RKO (cell line): ENCODE results near the gene STAT4.

ENCODE experiments used
- DNase-seq: peaks from one replicate; pipeline ENCODE4 v3.0.0-alpha.2; 2016; ENCODE audit warnings: low spot score

STAT4 gene

GRCh38 chr2:191176305-191176704 lies 25.5 kb upstream of the STAT4 start:
- no peak for DNase-seq

GRCh38 chr2:191174442-191174841 lies 23.6 kb upstream of the STAT4 start:
- no peak for DNase-seq

GRCh38 chr2:191173206-191173605 lies 22.4 kb upstream of the STAT4 start:
- DNase-seq: no peak

- DNase-seq: peak; percentile 93
Observed at GRCh38 chr2:191171708-191172355, 21.0 kb upstream of the STAT4 start.

- DNase-seq: no peak
Observed at GRCh38 chr2:191171286-191171685, 20.5 kb upstream of the STAT4 start.

- DNase-seq: peak; percentile 15
Observed at GRCh38 chr2:191170773-191171172, 20.0 kb upstream of the STAT4 start.

- DNase-seq: no peak
Observed at GRCh38 chr2:191170301-191170636, 19.5 kb upstream of the STAT4 start.

- no peak for DNase-seq
Observed at GRCh38 chr2:191169456-191170300, 18.9 kb upstream of the STAT4 start.

GRCh38 chr2:191167766-191168165 lies 17.0 kb upstream of the STAT4 start:
- DNase-seq: no peak

GRCh38 chr2:191166756-191167445 lies 16.1 kb upstream of the STAT4 start:
- no peak for DNase-seq

GRCh38 chr2:191166111-191166755 lies 15.4 kb upstream of the STAT4 start:
- DNase-seq: no peak

- DNase-seq: peak; percentile 68
Observed at GRCh38 chr2:191165176-191165643, 14.4 kb upstream of the STAT4 start.

GRCh38 chr2:191158747-191159146 lies 8.0 kb upstream of the STAT4 start:
- DNase-seq: no peak

GRCh38 chr2:191158193-191158592 lies 7.4 kb upstream of the STAT4 start:
- DNase-seq: no peak

- DNase-seq: peak; percentile 78
Observed at GRCh38 chr2:191155608-191156071, 4.8 kb upstream of the STAT4 start.

GRCh38 chr2:191153716-191154115 lies 2.9 kb upstream of the STAT4 start:
- no peak for DNase-seq

GRCh38 chr2:191152482-191153240 lies 1.9 kb upstream of the STAT4 start:
- peak; percentile 56 for DNase-seq

- DNase-seq: no peak
Observed at GRCh38 chr2:191151331-191151730, 537 bp upstream of the STAT4 start.

- no peak for DNase-seq
Observed at GRCh38 chr2:191150230-191150599, 579 bp downstream of the STAT4 start.

GRCh38 chr2:191149391-191149790 lies 1.4 kb downstream of the STAT4 start:
- DNase-seq: no peak

- DNase-seq: no peak
Observed at GRCh38 chr2:191148791-191149190, 2.0 kb downstream of the STAT4 start.

GRCh38 chr2:191148281-191148680 lies 2.5 kb downstream of the STAT4 start:
- DNase-seq: no peak
